HG03025 (cell line): Measurements from ENCODE around the gene DPP10.
"Not testable (repeated sequence)": the region's sequence is repeated elsewhere in the genome, so short reads cannot be mapped to it uniquely, and the experiment has no call there.

Experiments used
- ATAC-seq: cut with Tn5 transposase; IDR thresholded peaks from one replicate; pipeline ENCODE4 v1.9.1; 2021; ENCODE audit warnings: mild to moderate bottlenecking, moderate library complexity; ENCODE audit not compliant: unreplicated experiment, low FRiP score

The DPP10 gene

DNA sequence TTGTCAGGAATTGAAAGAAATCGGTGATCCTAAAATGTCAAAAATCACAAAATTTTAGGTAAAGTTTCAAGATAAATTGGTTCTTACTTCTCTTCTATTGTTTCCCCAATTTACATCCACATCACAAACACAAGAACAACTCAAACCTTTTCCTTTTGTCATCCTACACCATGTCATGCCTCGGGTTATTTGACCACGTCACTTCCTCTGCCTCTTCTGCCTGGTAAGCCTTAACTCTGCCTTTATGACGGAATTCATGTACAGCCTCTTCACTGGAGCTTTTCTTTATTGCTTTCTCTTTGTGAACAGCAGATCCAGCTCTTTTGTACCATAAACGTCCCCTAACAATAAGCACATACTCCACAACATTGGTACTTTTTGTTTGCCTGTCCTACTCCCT lies 258.0 kb downstream of the DPP10 start:
- ATAC-seq: no peak

GRCh38 chr2:114709936-114710850 lies 267.8 kb downstream of the DPP10 start:
- ATAC-seq: no peak

DNA sequence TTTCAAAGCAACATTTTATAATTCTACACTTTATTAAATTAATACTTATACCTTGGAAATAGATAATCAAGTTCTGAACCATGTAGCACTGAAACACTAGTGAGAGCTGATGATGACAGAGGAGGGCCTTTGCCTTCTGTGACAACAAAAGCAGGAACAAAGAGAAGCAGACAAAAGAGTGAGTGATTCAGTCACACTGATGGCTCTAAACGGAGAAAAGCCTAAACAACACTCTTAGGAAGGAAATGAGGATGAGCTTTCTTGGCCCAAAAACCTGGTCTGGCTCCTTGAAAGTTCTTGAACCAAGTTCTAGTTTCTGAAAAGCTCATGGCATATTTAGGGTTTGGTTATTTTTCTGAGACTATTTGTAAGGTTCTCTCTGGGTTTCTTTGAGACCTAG lies 271.9 kb downstream of the DPP10 start:
- ATAC-seq: no peak

DNA sequence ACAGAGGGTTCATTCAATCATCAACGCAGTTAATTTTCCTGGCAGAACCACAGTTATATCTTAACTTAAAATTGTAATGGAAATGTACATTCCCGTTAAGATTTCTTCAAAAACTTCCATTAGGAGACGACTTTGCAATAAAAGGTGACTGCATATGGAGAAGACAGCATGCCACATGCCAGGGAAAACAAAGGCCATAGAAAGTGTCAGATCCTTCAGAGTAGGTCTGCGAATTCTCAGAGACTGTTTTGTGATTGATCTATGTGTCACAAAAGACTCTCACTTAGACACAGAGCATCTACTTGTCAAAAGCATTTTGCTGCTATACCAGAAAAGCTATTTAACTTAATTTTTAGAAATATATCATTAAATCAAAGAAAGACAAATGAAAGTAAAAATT lies 274.6 kb downstream of the DPP10 start:
- no peak for ATAC-seq

GRCh38 chr2:114724454-114724853 lies 282.0 kb downstream of the DPP10 start:
- ATAC-seq: no peak

GRCh38 chr2:114727012-114727411 lies 284.6 kb downstream of the DPP10 start:
- no peak for ATAC-seq

- ATAC-seq: no peak
Observed at GRCh38 chr2:114728372-114728771, 285.9 kb downstream of the DPP10 start.

DNA sequence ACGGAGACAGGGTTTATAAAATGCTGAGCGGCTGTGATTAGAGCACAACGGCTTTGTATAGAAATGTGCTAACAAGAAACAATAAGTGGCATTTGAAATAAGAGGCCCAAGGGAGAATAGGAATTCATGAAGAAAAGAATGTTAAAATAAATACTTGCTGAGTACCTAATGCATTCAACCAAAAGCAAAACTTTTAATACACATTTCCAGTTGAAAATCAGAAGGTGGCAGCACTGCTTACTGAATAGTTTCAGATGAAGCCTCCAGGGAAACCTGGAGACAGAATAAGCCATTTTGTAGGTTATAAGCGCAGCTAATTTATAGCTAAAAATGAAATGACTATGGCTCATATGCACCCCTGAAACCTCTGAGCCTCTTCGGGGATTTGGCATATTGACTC lies 286.6 kb downstream of the DPP10 start:
- no peak for ATAC-seq

DNA sequence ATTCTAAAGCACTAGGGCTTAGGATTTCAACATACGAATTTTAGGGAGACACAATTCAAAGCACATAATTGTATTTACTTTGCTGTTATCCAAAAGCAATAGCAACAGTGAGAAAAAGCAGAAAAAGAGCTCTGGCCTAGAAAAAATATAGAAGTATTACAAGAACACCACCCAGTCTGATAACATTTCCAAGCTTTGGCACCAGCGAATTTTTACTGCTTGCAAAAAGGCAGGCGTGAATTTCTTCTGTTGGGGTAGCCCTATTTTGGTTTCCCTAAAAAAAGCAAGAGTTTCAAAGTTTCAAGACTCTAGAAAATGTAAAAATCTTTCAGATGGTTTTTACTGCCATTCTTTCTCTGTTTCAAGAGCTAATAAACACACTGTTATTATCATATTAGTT lies 292.7 kb downstream of the DPP10 start:
- ATAC-seq: no peak

- ATAC-seq: no peak
Observed at GRCh38 chr2:114742245-114742644, 299.8 kb downstream of the DPP10 start.

DNA sequence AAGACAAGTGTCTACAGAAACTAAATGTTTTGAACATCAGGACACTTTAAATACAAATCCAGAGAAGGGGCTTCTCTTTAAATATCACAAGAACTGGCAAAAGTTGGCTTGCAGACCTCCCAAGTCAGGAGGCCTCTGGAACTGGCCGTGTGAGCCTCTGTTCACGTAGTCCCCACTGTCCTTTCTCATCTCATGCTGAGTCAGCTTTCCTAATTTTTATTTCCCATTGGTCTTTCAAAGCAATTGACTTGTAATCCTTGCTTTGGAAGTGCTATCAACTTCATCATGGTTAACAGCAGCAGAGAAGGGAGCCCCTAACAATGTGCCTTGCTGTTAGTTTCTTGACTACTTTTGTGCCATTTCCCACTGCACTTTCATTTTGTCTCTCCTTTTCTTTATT lies 303.3 kb downstream of the DPP10 start:
- ATAC-seq: no peak

GRCh38 chr2:114748175-114748574 lies 305.7 kb downstream of the DPP10 start:
- not testable (repeated sequence) for ATAC-seq

DNA sequence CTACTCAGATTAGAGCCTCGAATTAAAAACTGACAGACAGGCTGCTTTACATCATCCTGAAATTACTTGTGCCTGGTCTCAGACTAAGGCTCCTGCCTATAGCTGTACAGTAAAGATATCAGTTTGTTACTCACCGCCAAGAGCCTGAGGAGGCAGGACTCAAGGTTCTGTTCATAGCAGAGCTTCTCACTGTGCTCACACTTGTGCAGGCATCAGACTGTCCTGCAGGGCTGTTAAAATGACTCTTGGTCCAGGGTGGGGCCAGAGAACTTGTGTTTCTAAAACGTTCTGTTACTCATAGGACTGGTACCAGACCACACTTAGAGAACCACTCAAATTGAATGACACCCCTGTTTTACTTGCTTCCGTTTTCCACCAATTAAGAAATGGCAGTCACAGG lies 310.0 kb downstream of the DPP10 start:
- ATAC-seq: no peak

DNA sequence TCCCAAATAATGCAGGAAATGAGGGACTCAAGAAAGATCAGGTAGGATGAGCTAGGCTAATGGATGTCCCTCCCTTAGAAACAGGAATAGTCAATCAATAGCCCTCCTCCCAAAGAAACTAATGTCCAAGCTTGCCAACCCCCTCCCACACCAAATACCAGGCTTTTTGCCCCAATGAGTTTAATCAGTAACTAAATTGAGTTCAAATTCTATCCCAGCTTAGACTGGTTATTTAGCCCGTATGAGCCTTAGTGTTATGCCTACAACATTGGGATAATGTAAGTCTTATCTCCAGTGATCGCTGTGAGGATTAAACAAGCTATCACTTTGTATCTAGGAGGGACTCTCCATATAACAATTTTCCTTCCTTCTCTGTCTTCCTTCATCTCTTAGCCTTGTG lies 310.7 kb downstream of the DPP10 start:
- ATAC-seq: no peak

DNA sequence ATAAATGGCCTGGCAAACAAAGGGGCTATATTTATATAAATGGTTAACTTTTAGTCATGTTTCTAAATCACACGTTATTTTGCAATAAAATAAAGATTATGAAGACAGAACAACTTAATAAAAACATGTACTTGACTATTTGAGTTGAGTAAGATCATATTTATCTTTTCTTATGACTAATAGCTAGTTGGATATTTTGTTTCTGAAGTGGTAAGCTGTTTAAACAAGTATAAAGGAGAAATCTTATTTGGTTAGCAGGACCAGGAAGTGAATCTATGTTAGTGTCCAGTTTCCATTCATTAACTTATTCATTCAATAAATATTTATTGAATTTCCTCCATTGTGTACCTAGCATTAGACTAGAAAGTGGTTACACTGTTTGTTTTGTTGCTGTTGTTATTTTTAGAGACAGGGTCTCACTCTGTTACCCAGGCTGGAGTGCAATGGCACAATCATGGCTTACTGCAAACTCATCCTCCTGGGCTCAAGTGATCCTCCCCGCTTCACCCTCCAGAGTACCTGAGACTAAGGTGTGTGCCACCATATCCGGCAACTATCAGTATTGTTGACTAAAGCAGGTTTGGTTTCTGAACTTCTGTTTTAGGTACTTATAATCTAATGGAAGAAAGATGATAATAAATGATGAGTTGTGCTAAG lies 312.6 kb downstream of the DPP10 start:
- ATAC-seq: no peak

DNA sequence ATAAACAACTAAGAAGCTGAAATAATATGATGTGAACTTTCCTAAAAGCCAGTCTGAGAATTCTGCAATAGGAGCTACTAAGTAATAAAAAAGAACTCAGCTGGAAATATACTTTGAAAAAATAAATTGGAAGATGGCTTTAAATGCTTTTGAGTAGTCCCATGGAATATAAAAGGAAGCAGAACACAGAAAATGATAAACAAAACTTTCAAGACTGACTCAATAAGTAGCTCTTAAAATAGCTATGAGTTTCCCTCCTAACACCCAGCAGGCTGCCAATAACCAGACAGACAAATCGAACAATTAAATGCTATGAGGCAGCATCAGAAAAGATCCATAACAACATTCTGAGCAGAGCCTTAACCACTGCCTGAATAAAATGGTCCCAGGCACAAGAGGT lies 319.9 kb downstream of the DPP10 start:
- ATAC-seq: no peak

DNA sequence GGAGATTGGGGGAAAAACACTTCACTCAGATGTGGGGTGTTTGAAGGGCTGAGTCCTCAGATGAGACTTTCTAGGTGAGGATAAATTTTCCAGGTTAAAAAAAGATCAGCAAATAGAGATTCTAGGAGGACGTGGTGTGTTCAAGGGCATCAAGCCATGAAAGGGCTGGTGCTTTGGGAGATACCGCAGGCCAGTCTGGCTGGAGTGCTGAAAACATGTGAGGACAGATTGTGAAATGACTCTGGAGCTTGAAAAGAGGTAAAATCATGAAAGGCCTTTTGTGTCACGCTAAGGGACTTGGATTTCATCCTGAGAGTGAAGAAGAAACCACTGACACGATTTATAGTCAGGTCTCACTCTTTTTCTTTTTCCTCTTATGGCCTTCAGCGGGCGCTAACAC lies 320.5 kb downstream of the DPP10 start:
- ATAC-seq: no peak

DNA sequence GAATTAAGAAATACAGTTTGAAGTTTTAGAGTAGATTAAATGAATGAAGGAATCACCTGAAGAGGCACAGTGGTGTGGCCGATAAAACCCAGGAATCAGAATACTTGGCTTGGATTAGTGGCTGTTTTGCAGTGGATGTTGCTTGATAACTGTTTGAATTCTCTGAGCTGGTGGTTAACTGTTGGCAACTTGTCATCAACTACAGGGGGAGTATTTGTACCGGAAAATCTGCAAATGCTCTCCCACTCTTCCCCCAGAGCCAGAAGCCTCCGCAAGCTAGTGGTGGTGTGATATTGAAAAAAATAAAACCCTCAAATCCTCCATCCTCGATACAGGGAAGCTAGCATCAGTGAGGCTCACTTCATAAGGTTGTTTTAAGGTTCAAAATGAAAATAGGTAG lies 326.7 kb downstream of the DPP10 start:
- ATAC-seq: no peak

GRCh38 chr2:114769991-114770390 lies 327.6 kb downstream of the DPP10 start:
- no peak for ATAC-seq

GRCh38 chr2:114784046-114784445 lies 341.6 kb downstream of the DPP10 start:
- no peak for ATAC-seq

DNA sequence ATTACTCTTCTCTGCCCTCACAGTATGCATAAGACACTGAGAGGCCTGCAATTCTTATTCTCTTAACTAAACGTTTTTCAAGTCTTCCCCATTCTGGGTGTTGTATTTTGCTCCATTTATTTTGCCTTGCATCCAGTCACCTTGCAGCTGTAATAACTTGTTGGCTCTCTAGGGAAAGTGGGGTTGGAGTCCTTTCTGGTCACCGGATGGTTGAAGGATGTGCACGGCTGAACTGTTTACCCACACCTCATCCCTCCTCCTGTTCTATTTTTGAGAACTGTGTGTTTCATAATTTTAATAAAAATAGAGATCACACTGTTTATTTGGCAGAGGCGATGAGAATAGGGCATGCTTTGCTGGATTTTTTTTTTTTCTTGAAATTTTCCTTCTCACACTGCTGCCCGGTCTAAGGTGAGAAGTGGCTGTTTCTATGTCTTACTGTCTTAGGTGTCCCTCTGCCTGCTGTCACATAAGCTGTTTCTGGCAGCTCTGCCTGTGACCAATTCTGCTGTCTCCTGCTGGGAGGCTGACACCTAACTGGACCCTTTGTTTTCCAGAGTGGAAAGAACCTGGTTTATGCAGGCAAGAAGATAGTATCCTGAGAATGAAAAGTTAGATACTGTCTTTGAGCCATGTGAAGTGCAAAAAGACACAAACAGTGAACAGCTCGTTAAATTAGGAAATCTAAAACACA lies 342.6 kb downstream of the DPP10 start:
- no peak for ATAC-seq
